ENCODE results near the gene SPATA6L.
A peak's percentile ranks its signal among the peaks of the same experiment; 100 is the strongest.

Gene SPATA6L

GRCh38 chr9:4548811-4549725, 117.2 kb downstream of the SPATA6L start:
- no peak for DNase-seq (ENCODE audit: low read depth)
- peak; percentile 52 for TF ChIP-seq CTCF (conservative IDR thresholded peaks at IDR 0.05; ENCODE audit: low read depth, low read length)
- no peak overlapping the region for H3K4me3 ChIP-seq (ENCODE audit: low read length)
